Neural progenitor cell (in vitro differentiated cells): ENCODE measurements around the gene MAN2C1.

ENCODE experiments used
- EZH2 ChIP-seq: fragments of 200-600 bp; sonication (generic); IDR thresholded peaks from 2 replicates; pipeline ENCODE4 v1.6.1; 2017; ENCODE audit warnings: antibody characterized with exemption, mild to moderate bottlenecking, moderate library complexity
- TF ChIP-seq, protein P1 (sequence below): fragments of 200-600 bp; sonication (generic); IDR thresholded peaks from 2 replicates; pipeline ENCODE4 v1.5.1; 2017; ENCODE audit warnings: antibody characterized with exemption, mild to moderate bottlenecking

DNA sequence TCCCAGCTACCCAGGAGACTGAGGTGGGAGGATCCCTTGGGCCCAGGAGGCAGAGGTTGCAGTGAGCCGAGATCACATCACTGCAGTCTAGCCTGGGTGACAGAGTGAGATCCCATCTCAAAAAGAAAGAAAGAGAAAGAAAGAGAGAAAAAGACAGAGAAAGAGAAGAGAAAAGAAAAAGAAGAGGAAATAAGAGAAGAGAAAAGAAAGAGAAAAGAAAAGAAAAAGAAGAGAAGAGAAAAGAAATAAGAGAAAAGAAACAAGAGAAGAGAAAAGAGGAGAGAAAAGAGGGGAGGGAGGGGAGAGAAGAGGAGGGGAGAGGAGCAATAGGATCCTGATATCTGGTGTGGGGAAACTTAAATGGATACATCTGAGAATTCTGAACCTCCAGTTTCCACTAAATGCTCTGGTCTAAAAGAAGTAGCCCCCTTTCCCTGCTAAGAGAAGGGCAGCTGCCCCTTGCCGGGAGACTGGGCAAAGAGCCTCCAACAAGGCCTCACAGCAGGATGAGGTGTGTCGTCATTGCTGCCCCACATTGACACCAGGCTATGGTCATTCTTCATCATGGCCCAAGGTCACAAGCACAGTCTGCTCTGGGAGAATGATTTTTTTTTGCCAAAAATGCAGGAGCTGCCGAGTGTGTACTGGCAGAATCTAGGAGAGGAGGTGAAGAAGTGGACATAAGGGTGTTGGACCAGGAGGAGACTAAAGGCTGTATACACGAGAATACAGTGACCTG lies 53.7 kb downstream of the MAN2C1 start:
- TF ChIP-seq, protein P1, sequence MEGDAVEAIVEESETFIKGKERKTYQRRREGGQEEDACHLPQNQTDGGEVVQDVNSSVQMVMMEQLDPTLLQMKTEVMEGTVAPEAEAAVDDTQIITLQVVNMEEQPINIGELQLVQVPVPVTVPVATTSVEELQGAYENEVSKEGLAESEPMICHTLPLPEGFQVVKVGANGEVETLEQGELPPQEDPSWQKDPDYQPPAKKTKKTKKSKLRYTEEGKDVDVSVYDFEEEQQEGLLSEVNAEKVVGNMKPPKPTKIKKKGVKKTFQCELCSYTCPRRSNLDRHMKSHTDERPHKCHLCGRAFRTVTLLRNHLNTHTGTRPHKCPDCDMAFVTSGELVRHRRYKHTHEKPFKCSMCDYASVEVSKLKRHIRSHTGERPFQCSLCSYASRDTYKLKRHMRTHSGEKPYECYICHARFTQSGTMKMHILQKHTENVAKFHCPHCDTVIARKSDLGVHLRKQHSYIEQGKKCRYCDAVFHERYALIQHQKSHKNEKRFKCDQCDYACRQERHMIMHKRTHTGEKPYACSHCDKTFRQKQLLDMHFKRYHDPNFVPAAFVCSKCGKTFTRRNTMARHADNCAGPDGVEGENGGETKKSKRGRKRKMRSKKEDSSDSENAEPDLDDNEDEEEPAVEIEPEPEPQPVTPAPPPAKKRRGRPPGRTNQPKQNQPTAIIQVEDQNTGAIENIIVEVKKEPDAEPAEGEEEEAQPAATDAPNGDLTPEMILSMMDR = no peak
- no peak for TF ChIP-seq EZH2
